ENCODE data around the gene ITK.

GRCh38 chr5:157165261-157165660 is 15.4 kb upstream of the ITK start:
- TF ChIP-seq CTCF (IDR thresholded peaks at IDR 0.05) (no peak), POLR2A (IDR thresholded peaks at IDR 0.05) (no peak)
